Inferior parietal cortex (tissue), 1 donor: ENCODE results near the gene SLC2A11.
"Not testable (repeated sequence)": the region's sequence is repeated elsewhere in the genome, so short reads cannot be mapped to it uniquely, and the experiment has no call there.

Experiments used
- DNase-seq: peaks from one replicate; pipeline ENCODE4 v3.0.0-alpha.2; 2016; ENCODE audit errors: extremely low spot score

Gene SLC2A11

GRCh38 chr22:23908587-23909205, 51.0 kb downstream of the SLC2A11 start:
- DNase-seq = no peak

GRCh38 chr22:23909296-23909898, 51.7 kb downstream of the SLC2A11 start:
- no peak for DNase-seq

GRCh38 chr22:23910496-23911190, 53.0 kb downstream of the SLC2A11 start:
- DNase-seq = no peak

GRCh38 chr22:23911318-23911980, 53.8 kb downstream of the SLC2A11 start:
- DNase-seq = no peak

- DNase-seq = no peak
Observed at GRCh38 chr22:23912293-23912903, 54.7 kb downstream of the SLC2A11 start.

- DNase-seq = no peak
Observed at GRCh38 chr22:23913306-23913660, 55.6 kb downstream of the SLC2A11 start.

GRCh38 chr22:23913661-23914353, 56.1 kb downstream of the SLC2A11 start:
- peak; percentile 97 for DNase-seq

GRCh38 chr22:23915290-23915689, 57.6 kb downstream of the SLC2A11 start:
- DNase-seq = no peak

- peak; percentile 0 for DNase-seq
Observed at GRCh38 chr22:23920267-23920611, 62.6 kb downstream of the SLC2A11 start.

GRCh38 chr22:23921586-23922201, 64.0 kb downstream of the SLC2A11 start:
- not testable (repeated sequence) for DNase-seq

- DNase-seq = no peak
Observed at GRCh38 chr22:23922921-23923320, 65.2 kb downstream of the SLC2A11 start.

GRCh38 chr22:23925020-23925606, 67.4 kb downstream of the SLC2A11 start:
- DNase-seq = no peak

GRCh38 chr22:23926561-23926960, 68.9 kb downstream of the SLC2A11 start:
- no peak for DNase-seq
